Measurements from ENCODE around the gene SLC9A2. TPM values are rescaled to one million over a fixed set of nuclear protein-coding genes. Genes with fewer than 3 reads are reported as not detected.

The SLC9A2 gene
- total and polyA plus RNA-seq, 10 of the 15 experiments (the other 5 are each of a cell fraction or from before 2014, with no cell fraction given), result 0.13 to 1.2 (median 0.79) TPM

DNA sequence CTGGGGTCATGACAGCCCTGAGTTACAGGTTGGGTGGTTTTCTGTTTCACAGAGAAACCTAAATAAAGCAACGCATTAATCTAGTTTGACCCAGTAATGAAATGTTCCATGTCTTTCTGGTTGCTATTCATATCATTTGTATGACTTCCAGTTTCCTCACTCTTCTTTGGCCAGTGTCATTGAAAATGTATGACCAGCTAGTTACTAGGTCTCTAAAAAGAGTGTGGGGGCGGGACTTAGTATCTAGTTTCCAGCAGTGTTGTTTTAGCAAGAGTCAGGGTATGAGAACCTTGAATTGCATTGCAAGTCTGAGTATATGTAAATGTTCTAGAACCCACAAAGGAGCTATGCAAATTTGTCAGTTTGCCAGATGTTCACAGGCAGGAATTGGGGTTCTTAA is 47.7 kb downstream of the SLC9A2 start:
- H3K4me1 ChIP-seq (ENCODE audit: control insufficient read depth, insufficient read depth, low read length), result no peaks in the 10 kb centered on the region
- DNase-seq (ENCODE audit: low read depth, low spot score) (no peak), ATAC-seq (peak; percentile 42), FAIRE-seq (no peak)
- ChIA-PET POLR2A (interaction anchor here (1.1 kb wide), 1 partner anchor 12 kb away, joined by 3 read pairs; no protein-coding TSS in a partner anchor), SMC1A (ENCODE audit: uncharacterized antibody, unreplicated experiment) (interaction anchor here (1.1 to 1.6 kb wide), 4 partner anchors 10 to 51 kb away, joined by 3 to 6 read pairs (median 4); no protein-coding TSS in a partner anchor), RAD21 (ENCODE audit: unreplicated experiment) (interaction anchor here (1.0 to 1.2 kb wide), 2 partner anchors 12 to 50 kb away, joined by 4 to 6 read pairs; no protein-coding TSS in a partner anchor), CTCF (interaction anchor here (0.9 kb wide), 1 partner anchor 13 kb away, joined by 3 read pairs; no protein-coding TSS in a partner anchor)
- no peaks in the 10 kb centered on the region; a peak in 1 of 4 replicates for H3K27me3 ChIP-seq (replicated peaks in 1 of 2; ENCODE audit: control insufficient read depth in 2 of 2, insufficient read depth in 2 of 2, low read length in 1 of 2)
- H3K79me2 ChIP-seq (ENCODE audit: control insufficient read depth, insufficient read depth, low read length), result no peaks in the 10 kb centered on the region
- H3K4me2 ChIP-seq (ENCODE audit: control insufficient read depth, insufficient read depth), result no peak overlapping the region
- no peaks in the 10 kb centered on the region for H4K20me1 ChIP-seq (ENCODE audit: control insufficient read depth, insufficient read depth)
- WGBS (ENCODE audit: insufficient coverage, insufficient replicate concordance, low lambda C conversion rate, missing lambda C conversion rate), result 50% methylated on average over 2 of the region's 2 CpGs
- intact Hi-C loops (cut with micrococcal nuclease; ENCODE audit: unreplicated experiment), result no loop called here
- BruUV-seq (replicated peaks), result no TSS peak
- no peak overlapping the region for H3K9ac ChIP-seq (ENCODE audit: control insufficient read depth, insufficient read depth, low read length)
- H3K36me3 ChIP-seq (ENCODE audit: control insufficient read depth in 2 of 2, insufficient read depth in 2 of 2, low read length in 1 of 2), result no peaks in the 10 kb centered on the region
- no peak for TF ChIP-seq MEF2B (IDR thresholded peaks at IDR 0.05; ENCODE audit: partially characterized antibody, poor library complexity, severe bottlenecking)
- no peak for TF ChIP-seq IKZF1 (conservative IDR thresholded peaks at IDR 0.05)
- peak; percentile 45; the same call in 1 of the 2 replicates for TF ChIP-seq RFX5 (IDR thresholded peaks at IDR 0.05; ENCODE audit: low read depth, low read length)
- no peak overlapping the region for H3K4me3 ChIP-seq
- no peak overlapping the region for H2AFZ ChIP-seq (ENCODE audit: control insufficient read depth, low read depth, low read length)
- no peak overlapping the region for H3K27ac ChIP-seq (ENCODE audit: control insufficient read depth, insufficient read depth)
- in situ Hi-C loops (cut with MboI), result no loop called here
- no peaks in the 10 kb centered on the region for H3K9me3 ChIP-seq (replicated peaks; ENCODE audit: control insufficient read depth, insufficient read depth, low read length)

DNA sequence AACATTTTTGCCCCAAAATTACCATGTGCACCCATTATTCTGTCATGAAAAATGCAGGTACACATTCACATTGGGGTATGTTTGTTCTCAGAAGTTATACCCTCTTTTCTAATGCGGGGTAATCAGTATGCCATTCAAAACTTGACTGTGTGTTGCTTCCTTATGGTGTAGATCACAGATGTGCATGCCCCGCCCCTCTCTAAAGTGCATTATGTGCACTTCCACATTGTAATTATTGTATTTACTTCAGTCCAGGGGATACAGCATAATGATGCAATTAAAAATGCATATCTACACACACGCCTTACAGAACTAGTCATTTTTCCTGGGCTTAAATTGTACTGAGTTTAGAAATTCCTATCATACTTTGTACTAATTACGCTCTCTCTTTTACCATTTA is 48.8 kb downstream of the SLC9A2 start:
- ChIA-PET RAD21 (ENCODE audit: unreplicated experiment) (no interaction called here), CTCF (no interaction called here), SMC1A (ENCODE audit: uncharacterized antibody, unreplicated experiment) (no interaction called here), POLR2A (no interaction called here)
- Histone ChIP-seq H3K9ac (ENCODE audit: control insufficient read depth, insufficient read depth, low read length) (no peak overlapping the region), H3K4me1 (ENCODE audit: control insufficient read depth, insufficient read depth, low read length) (no peaks in the 10 kb centered on the region), H3K9me3 (replicated peaks; ENCODE audit: control insufficient read depth, insufficient read depth, low read length) (no peaks in the 10 kb centered on the region), H3K27ac (ENCODE audit: control insufficient read depth, insufficient read depth) (no peak overlapping the region), H3K4me3 (no peak overlapping the region), H3K79me2 (ENCODE audit: control insufficient read depth, insufficient read depth, low read length) (no peaks in the 10 kb centered on the region), H3K36me3 (ENCODE audit: control insufficient read depth in 2 of 2, insufficient read depth in 2 of 2, low read length in 1 of 2) (no peaks in the 10 kb centered on the region), H3K4me2 (ENCODE audit: control insufficient read depth, insufficient read depth) (no peak overlapping the region), H3K27me3 (replicated peaks in 1 of 2; ENCODE audit: control insufficient read depth in 2 of 2, insufficient read depth in 2 of 2, low read length in 1 of 2) (no peaks in the 10 kb centered on the region; a peak in 1 of 4 replicates), H4K20me1 (ENCODE audit: control insufficient read depth, insufficient read depth) (no peaks in the 10 kb centered on the region), H2AFZ (ENCODE audit: control insufficient read depth, low read depth, low read length) (no peak overlapping the region)
- peak; percentile 42 for ATAC-seq
- 51% methylated on average over 4 of the region's 4 CpGs for WGBS (ENCODE audit: insufficient coverage, insufficient replicate concordance, low lambda C conversion rate, missing lambda C conversion rate)
- FAIRE-seq, result no peak
- no peak for DNase-seq (ENCODE audit: low read depth, low spot score)
- in situ Hi-C loops (cut with MboI), result no loop called here
- intact Hi-C loops (cut with micrococcal nuclease; ENCODE audit: unreplicated experiment), result no loop called here
- BruUV-seq (replicated peaks), result no TSS peak
- TF ChIP-seq CEBPB (IDR thresholded peaks at IDR 0.05; ENCODE audit: borderline replicate concordance in 1 of 2, low read depth in 2 of 2, low read length in 2 of 2) (no peak), CUX1 (IDR thresholded peaks at IDR 0.05; ENCODE audit: insufficient replicate concordance, low read depth, low read length) (no peak), ZNF592 (IDR thresholded peaks at IDR 0.05) (no peak), RAD21 (IDR thresholded peaks at IDR 0.05; ENCODE audit: insufficient read depth, low read depth, low read length) (no peak)

Measured in GM12878 (cell line).